ENCODE results near the gene IFT43.

DNA sequence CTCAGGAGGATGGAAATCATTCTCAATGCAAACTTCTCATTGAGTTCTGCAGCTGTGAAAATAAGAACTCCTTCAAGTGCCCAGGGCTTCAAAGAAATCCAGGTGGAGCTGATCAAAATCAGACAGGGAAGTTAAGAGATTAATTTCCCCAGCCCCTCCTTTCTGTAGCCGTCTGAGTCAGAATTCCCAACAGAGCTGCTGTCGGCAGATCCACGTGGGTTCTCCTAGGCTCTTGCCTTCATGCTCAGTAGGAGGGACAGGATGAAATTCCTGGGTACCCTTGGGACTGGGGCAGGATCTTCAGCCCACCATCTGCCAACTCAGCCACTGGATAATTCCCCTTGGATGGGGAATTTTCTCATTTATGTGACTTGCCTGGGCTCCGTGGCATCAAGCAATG lies 17.1 kb upstream of the IFT43 start:
- TF ChIP-seq, protein P1, sequence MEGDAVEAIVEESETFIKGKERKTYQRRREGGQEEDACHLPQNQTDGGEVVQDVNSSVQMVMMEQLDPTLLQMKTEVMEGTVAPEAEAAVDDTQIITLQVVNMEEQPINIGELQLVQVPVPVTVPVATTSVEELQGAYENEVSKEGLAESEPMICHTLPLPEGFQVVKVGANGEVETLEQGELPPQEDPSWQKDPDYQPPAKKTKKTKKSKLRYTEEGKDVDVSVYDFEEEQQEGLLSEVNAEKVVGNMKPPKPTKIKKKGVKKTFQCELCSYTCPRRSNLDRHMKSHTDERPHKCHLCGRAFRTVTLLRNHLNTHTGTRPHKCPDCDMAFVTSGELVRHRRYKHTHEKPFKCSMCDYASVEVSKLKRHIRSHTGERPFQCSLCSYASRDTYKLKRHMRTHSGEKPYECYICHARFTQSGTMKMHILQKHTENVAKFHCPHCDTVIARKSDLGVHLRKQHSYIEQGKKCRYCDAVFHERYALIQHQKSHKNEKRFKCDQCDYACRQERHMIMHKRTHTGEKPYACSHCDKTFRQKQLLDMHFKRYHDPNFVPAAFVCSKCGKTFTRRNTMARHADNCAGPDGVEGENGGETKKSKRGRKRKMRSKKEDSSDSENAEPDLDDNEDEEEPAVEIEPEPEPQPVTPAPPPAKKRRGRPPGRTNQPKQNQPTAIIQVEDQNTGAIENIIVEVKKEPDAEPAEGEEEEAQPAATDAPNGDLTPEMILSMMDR (conservative IDR thresholded peaks at IDR 0.05): no peak
- no peak for TF ChIP-seq EZH2 (IDR thresholded peaks at IDR 0.05; ENCODE audit: low read depth)

Measured in PC-9 (cell line).